Colonic mucosa (tissue), 4 donors: ENCODE results near the gene KCNT2. TPM values are rescaled to one million over a fixed set of nuclear protein-coding genes. Genes with fewer than 3 reads are reported as not detected.

Source experiments
- DNase-seq: peaks from one replicate; pipeline ENCODE4 v3.0.0-alpha.2; 2020
- H3K27ac ChIP-seq: fragments of 200-600 bp; one replicate; pipeline ENCODE4 v1.8.0; 2021
- H3K27me3 ChIP-seq: fragments of 200-600 bp; one replicate; pipeline ENCODE4 v1.8.0; 2021
- H3K36me3 ChIP-seq: fragments of 200-600 bp; one replicate; pipeline ENCODE4 v1.8.0; 2021
- H3K4me1 ChIP-seq: fragments of 200-600 bp; one replicate; pipeline ENCODE4 v1.8.0; 2021; ENCODE audit warnings: mild to moderate bottlenecking
- H3K4me3 ChIP-seq: fragments of 200-600 bp; one replicate; pipeline ENCODE4 v1.8.0; 2021
- H3K9ac ChIP-seq, 2 donors: one replicate each; pipeline ENCODE4 v1.7.0; 2013; ENCODE audit warnings: control low read depth in 2 of 2, low read depth in 2 of 2, low read length in 2 of 2
- H3K9me3 ChIP-seq: fragments of 200-600 bp; one replicate; pipeline ENCODE4 v1.8.0; 2021
- CTCF ChIP-seq: fragments of 200-600 bp; IDR thresholded peaks from one replicate; pipeline ENCODE4 v1.8.0; 2022; ENCODE audit warnings: antibody characterized with exemption, mild to moderate bottlenecking
- intact Hi-C: fragments of 100-400 bp; cut with DNase I; formaldehyde crosslinking; loops from one replicate; pipeline ENCODE4 v1.14.1; 2022
- total RNA-seq, 2 donors: library from RNA; stranded (reverse); fragmentation: NEBNext Ultra II Directional in 1 of 2; extraction: Animal tissue kit (Norgen Biotek cat#: 25700) in 1 of 2; gene quantifications; one replicate each; pipeline ENCODE4 v1.2.1, GENCODE V29; 2021
- donor health status: healthy.
- donor health status: DM: no; HTN: no; CAD: no.
- donor health status: DM: no; HTN: no; CAD: no.

The KCNT2 gene
- total RNA-seq, 2 donors from 2014 or later, result 0.56 to 0.82 TPM

- intact Hi-C loops, result no loop called here
- Histone ChIP-seq H3K27ac (no peak overlapping the region), H3K4me1 (no peaks in the 10 kb centered on the region), H3K4me3 (no peak overlapping the region), H3K9me3 (no peaks in the 10 kb centered on the region), H3K36me3 (no peaks in the 10 kb centered on the region), H3K27me3 (no peaks in the 10 kb centered on the region), H3K9ac (no peak overlapping the region)
- no peak for TF ChIP-seq CTCF
- no peak for DNase-seq
Measured at GRCh38 chr1:196412326-196412725, 195.9 kb downstream of the KCNT2 start.

DNA sequence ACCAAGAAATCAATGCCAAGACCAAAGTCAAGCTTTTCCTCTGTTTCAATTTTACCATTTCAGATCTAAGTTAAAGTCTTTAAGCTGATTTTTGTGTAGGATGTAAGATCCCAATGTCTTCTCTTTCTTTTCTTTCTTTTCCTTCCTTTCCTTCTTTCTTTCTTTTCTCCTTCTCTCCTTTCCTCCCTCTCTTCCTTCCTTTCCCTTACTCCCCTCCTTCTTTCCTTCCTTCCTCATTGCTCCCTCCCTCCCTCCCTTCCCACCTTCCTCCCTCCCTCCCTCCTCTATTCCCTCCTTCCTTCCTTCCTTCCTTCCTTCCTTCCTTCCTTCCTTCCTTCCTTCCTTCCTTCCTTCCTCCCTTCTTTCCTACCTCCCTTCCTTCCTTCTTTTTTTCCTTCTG is 197.5 kb downstream of the KCNT2 start:
- Histone ChIP-seq H3K27me3 (no peaks in the 10 kb centered on the region), H3K4me3 (no peak overlapping the region), H3K9me3 (no peaks in the 10 kb centered on the region), H3K36me3 (no peaks in the 10 kb centered on the region), H3K4me1 (no peaks in the 10 kb centered on the region), H3K27ac (no peak overlapping the region), H3K9ac (no peak overlapping the region)
- intact Hi-C loops, result no loop called here
- TF ChIP-seq CTCF, result no peak
- DNase-seq, result no peak

GRCh38 chr1:196409586-196409985 is 198.7 kb downstream of the KCNT2 start:
- Histone ChIP-seq H3K9ac (no peak overlapping the region), H3K9me3 (no peaks in the 10 kb centered on the region), H3K4me1 (no peaks in the 10 kb centered on the region), H3K4me3 (no peak overlapping the region), H3K36me3 (no peaks in the 10 kb centered on the region), H3K27me3 (no peaks in the 10 kb centered on the region), H3K27ac (no peak overlapping the region)
- intact Hi-C loops, result no loop called here
- TF ChIP-seq CTCF, result no peak
- no peak for DNase-seq

DNA sequence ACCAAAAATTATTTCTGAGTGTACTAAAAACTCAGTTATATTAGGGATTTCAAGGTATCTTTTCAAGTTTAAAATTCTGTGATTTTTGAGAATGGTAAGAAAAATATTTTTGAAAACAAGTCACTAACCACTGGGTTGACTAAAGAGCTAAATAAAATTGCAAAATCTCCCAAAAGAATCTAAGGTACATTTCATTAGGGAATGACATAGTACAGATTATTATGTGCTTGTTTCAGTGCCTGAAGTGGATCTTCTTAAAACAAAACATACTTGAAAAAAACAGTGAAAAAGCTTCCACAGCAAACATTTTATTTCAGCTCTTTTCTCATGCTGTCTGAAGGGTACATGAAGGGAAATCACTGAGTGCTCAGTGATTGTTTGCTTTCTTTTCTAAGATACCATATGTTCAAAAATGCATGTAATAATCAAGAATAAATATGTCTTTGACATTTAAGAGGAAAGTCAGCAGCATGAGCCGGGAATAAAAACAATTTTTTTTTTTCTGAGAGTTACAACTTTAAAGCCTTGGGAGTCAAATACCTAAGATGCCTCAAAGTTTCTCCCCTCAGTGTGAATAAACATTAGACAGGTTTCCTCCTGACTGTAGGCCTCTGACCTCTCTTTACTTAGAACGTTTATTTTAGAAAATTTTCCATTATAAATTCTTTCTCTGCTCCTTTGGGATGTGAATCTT is 200.7 kb downstream of the KCNT2 start:
- H3K4me1 ChIP-seq, result no peaks in the 10 kb centered on the region
- TF ChIP-seq CTCF, result no peak
- DNase-seq, result no peak
- H3K9ac ChIP-seq, result no peak overlapping the region
- no peak overlapping the region for H3K27ac ChIP-seq
- no peaks in the 10 kb centered on the region for H3K36me3 ChIP-seq
- H3K4me3 ChIP-seq, result no peak overlapping the region
- H3K9me3 ChIP-seq, result no peaks in the 10 kb centered on the region
- H3K27me3 ChIP-seq, result no peaks in the 10 kb centered on the region
- intact Hi-C loops, result no loop called here

GRCh38 chr1:196405839-196406238 is 202.4 kb downstream of the KCNT2 start:
- no peak for TF ChIP-seq CTCF
- H3K27ac ChIP-seq, result no peak overlapping the region
- no peak overlapping the region for H3K9ac ChIP-seq
- H3K9me3 ChIP-seq, result no peaks in the 10 kb centered on the region
- no peak overlapping the region for H3K4me3 ChIP-seq
- H3K36me3 ChIP-seq, result no peaks in the 10 kb centered on the region
- intact Hi-C loops, result no loop called here
- H3K4me1 ChIP-seq, result no peaks in the 10 kb centered on the region
- DNase-seq, result no peak
- H3K27me3 ChIP-seq, result no peaks in the 10 kb centered on the region
